AG20443 (cell line): ENCODE data around the gene SCUBE3.

Experiments used
- DNase-seq: peaks from one replicate; pipeline ENCODE4 v3.0.0; 2012; ENCODE audit warnings: low spot score, mixed read lengths

SCUBE3 gene

DNA sequence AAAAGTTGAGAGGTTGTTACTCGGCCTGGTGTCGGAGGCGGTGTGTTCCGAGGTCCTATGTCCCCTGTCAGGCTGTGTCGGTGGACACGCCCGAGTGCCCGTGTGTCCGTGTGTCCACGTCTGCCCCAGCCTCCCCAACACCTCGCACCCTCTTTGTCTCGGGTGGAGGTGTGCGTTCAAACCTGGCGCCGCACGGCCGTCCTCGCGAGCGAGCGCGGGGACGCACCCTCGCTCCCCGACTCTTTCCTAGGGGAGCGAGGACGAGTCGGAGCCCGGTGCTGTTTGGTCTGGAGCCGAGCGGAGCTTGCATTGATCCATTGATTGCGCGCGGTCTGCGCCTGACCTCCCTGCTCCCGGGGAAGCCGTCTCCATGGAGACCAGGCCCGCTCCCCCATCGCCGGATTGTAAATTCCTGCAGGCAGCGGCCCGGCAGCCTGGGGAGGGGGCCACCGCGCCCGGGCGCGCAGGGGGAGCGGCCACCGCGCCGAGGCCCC, 411 bp upstream of the SCUBE3 start:
- DNase-seq: peak; percentile 43

DNA sequence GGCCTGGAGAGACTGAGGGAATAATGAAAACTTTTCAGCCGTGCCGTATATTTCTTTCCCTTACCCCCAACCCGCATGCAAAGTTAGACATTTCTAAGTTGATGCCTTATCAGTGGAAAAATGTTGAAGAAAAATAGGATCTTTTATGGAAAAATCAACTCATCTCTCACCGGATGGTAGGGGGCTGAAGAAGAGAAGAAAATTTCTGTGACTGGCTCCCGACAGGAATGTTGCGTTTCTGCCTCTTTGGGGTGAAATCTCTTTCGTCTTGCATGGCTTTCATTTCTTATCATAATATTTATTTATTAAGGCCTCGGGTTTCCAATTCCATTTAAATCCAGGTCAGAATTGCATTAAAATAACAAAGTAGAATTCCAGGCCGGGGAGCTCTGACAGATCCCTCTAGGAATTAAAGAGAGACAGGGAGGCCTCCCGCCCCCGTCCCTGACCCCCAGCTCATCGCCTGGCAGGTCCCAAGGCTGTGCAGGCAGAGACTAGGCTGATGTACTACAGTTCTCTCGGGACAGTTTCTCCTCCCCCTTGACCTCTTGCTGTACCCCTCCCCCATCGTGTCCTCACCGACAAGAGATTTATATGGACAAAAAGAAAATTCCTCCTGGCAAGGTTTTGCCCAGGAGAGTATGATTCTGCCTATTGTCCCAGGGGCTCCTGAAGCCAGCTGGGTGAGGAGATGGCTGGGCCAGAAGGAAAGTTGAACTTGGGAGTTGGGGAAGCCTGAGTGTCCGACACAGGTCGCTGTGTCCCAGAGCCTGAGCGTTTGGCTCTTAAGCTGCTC, 1.3 kb downstream of the SCUBE3 start:
- DNase-seq: no peak

DNA sequence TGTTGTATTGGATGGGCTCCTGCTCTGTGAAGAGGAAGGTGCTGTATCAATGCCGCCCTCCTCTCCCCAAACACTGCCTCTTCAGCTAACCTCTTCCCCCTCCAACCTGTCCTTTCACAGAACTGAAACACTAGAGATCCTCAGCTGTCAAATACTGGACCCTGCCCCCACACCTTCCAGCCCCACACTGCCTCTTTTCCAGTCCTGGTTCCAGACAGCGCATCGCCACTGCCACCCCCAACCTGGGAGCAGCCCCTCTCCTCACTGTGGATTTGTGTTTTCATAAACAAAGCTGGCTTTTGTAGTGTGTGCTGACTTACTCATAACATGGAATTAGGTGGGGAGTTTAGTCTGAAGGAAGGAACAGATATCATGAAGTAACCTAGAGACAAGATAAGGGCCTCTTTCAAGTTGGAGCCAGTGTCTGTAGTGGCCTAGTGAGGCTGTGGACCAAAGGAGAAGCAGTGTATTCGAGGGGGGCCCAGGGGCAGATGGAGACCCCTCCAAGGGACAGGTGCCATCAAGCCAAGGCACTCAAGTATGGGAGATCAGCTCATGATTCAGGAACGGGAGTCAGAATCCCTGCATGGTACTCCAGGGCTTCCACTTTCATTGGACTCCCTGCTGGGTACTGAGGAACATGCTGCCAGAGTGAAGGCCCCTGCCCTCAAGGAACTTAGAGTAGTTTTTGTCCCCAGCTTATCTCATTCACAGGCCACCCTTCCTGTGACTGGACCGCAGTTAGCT, 2.1 kb downstream of the SCUBE3 start:
- no peak for DNase-seq

DNA sequence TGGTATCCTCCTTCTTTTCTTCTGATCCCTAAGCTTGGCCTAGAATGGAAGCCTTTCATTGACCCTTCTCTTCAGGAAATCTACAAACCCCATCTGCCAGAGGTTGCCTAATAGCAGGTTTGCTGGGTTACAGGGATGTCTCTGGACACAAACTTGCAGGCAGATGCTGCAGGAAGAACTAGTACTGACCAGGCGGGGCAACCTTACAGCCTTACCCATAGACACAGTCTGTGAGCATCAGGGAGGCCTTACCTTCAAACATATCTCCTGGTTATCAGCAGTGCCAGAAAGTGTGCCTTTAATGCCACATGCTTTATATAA, 2.6 kb downstream of the SCUBE3 start:
- DNase-seq: no peak

DNA sequence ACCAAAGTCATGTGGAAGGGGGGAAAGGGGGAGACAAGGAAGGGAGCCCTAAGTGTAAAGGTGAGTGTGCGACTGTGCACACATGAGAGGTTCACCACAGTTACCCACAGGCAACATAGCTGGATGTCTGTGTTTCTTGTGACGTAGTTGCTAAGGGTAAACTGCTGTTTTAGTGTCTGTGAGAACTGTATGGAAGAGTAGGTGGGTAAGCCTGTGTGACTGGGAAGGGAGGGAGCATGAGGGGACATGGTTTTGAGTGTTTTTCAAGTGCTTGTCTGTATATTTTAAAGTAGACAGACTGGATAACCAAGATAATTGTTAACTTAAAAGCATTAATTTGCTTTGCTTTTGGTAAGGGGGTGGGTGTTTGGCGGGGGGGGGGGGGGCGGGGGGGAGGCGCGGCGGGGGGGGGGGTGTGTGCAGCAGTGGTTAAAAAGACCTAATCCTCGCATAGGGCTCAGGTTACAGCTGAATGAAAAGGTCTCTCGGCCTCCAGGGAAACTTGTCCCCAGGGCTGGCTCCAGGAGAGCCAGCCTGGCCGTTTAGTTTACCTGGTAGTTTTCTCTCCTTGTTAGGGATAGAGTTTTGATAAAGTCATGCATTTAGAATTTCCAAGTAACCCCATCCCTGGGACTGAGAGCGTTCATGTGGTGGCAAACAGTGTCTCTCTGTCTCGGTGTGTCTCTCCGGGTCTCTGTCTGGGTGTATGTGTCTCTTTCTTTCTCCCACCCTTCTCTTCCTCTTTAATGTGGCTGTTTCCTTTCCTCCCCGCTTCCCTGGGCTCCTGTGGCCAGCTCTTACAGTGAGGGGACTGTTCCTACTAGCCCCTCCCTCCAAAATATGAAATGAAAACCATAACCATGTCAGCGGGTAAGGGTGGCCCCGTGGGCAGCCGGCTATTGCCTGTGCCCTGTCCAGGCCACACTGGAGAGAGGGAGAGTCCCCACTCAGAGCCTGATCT, 3.4 kb downstream of the SCUBE3 start:
- DNase-seq: no peak

DNA sequence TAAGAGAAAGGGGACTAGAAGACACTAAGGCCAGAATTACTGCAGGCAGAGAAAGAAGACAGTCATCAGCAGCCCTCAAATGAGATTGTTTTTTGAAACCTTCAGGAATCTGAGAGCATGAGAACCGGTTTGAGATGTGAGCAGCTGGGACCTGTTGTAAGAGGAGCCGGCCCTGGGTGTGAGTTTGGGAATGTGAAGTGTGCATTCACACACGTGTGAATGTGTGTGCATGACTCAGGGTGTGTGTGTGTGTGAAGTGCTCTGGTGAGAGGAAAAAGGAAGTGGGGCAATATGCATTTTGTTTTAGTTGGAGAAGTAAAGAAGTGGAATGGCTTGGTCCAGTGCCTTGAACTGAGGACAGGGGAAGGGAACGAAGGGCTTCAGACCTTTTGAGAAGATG, 4.3 kb downstream of the SCUBE3 start:
- DNase-seq: peak; percentile 36

DNA sequence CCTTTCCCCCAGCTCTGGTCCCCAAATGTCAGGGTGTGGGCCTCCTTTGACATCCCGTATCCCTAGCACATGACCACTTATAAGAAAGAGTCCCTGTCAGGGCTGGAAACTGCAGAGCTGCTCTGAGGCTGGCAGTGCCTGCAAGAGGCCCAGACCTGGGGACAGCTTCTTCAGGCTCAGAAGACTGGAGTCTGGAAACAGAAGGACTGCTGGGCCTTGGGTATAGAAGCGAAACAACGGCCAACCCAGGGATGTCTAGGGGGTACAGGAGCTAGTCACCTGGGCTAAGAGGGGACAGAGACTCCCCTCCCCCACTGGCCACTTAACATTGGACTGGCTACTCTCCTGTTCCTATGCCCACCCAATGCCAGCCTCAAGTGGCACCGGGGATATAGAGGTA, 4.7 kb downstream of the SCUBE3 start:
- no peak for DNase-seq

DNA sequence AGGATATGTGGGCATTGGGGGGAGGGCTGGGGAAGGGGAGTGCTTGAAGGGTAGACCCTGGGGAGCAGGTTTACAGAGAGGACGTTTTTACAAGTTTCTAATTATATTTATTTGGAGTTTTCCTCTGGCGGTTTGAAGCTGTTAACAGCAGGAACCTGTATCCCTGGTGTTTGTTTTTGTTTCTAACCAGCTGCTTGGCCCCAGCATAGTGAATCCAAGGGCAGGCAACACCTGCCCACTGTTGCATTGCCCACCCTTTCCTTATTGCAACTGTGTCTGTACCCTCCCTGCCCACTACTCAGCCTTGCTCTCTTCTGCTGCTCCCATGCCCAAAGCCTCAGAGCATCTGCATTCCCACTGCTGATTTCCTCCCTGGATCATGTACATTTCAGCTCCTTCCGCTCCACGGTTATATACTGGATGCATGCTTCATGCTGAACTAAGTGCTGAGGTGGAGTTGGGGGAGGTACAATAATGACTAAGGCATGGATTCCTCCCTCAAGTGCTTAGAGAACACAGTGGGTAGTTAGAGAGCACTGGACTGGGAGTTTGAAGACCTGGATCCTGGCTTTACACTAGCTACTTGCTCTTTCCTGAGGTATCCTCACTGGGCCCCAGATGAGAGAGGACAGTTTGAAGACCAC, 6.0 kb downstream of the SCUBE3 start:
- no peak for DNase-seq

DNA sequence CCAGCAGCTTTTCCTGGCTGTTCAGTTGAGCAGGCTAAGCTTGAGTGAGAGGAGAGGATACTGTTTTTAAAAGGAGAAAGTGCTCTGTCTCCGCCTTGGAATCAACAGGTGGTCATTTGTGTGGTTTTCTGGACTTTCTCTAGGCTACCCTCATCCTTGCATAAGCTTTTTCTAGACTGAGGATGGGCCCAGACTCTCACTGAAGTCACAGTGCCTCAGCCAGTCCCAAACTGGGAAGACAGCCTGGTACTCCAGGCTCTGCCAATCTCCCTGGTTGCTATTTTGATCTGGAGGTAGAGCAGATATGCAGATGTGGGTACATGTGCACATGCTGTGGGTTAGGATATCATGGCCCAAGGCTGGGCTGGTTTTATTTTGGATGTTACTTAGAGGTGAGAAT, 7.0 kb downstream of the SCUBE3 start:
- no peak for DNase-seq

DNA sequence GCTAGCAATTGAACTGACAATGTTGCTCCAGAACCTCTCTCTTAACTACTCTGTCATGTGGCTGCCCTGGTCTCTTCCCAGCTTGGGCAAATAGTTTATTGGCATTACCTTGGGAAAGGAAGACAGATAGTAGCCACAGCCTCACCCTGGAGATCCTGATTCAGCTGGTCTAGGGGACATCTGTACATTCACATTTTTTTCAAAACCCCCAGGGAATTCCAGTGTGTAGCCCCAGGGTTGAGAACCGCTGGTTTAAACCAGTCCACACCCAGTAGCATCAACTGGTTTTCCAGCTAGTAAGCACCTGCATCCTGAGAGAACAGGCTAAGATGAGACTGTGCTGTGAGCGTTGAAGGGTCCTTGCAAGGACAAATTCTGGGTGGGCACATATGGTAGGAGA, 9.6 kb downstream of the SCUBE3 start:
- DNase-seq: no peak

DNA sequence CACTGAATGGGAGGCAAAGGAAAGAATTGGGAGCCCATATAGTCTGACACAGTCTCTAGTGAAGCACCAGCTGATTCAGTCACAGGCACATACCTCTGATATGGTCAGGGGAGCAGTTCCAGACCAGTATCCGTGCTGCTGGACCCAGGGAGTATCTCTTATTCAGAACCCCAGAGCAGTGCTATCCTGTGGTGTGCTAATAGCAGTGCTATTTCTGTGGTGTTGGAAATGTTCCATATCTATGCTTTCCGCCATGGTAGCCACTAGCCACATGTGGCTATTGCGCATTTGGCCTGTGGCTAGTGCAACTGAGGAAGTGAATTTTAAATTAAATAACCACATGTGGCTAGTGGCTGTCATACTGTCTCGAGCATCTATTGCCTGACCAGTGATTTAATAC, 11.0 kb downstream of the SCUBE3 start:
- no peak for DNase-seq

DNA sequence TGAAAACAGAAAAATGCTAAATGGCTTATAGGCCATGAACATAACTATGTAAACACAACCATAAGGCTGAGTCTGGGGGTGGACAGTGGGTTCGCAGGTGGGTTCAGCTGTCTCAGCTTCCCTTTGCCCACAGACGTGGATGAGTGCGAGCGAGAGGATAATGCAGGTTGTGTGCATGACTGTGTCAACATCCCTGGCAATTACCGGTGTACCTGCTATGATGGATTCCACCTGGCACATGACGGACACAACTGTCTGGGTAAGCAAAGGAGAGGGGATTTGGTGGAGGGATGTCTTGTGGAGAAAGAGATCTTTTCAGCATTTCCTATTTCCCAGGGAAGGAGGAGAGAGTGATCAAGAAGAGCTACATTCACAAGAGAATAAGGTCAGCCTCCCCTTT, 14.7 kb downstream of the SCUBE3 start:
- DNase-seq: no peak

DNA sequence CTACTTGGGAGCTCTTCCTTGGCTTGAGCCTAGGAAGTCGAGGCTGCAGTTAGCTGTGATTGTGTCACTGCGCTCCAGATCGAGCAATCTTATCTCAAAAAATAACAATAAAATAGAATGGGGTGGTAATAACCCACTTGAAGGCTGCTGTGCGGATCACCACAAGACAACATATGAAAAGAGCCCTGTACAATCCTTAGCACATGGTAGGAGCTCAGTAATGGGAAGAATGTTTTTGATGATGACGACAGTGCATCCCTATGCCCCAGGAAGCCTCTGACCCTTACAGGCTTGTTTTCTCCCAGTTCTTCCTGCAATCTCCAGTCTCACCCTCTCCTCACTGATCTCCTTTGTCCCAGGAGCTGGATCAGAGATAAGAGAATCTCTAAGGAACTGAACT, 15.5 kb downstream of the SCUBE3 start:
- no peak for DNase-seq

DNA sequence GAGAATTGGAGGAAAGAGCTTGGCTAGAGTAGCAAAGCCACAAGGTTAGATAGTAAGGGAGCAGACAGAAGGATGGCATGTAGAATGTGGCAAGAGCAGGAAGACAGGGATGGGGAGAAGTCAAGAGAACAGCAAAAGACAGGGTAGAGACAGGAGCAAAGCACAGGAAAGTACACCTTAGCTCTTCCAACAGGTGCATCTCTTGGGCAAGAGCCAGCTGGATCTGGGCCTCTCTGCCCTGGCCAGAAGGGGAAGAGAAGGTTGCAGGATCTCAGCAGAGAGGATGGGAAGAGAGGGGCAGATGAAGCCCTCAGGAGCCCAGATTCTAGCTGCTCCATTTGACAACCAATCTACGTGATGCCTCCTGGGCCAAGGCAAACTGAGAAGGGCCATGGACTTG, 16.7 kb downstream of the SCUBE3 start:
- no peak for DNase-seq

DNA sequence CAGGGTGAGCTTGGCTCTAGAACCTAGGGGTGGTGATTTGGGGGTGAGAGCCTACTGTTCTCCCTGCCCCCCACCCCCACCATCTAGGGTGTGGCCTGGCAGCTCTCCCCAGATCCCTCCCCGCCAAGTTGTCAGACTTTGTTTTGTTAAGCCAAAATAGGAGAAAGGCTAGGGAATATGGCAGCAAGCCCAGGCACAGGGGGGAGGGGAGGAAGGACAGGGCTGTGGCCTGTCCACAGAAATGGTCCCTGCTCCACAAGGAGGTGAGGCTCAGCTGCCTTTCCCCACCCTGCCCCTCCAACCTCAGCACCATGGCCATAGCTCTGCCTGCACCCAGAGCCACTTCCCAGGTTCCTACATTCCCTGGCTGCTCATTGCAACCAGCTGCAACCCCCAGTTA, 17.2 kb downstream of the SCUBE3 start:
- no peak for DNase-seq

DNA sequence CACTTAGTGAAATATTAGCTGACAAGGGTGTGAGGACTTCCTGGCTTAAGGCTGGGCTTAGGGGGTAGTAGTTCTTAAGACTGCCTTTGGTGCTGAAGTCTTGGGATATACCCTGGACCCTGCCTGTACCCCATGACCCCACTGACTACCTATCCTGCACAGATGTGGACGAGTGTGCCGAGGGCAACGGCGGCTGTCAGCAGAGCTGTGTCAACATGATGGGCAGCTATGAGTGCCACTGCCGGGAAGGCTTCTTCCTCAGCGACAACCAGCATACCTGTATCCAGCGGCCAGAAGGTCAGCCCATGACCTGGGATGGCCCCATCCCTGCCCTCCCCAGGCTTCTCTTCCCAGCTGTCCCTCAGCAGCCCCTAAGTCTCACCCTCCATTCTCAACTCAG, 17.8 kb downstream of the SCUBE3 start:
- no peak for DNase-seq

DNA sequence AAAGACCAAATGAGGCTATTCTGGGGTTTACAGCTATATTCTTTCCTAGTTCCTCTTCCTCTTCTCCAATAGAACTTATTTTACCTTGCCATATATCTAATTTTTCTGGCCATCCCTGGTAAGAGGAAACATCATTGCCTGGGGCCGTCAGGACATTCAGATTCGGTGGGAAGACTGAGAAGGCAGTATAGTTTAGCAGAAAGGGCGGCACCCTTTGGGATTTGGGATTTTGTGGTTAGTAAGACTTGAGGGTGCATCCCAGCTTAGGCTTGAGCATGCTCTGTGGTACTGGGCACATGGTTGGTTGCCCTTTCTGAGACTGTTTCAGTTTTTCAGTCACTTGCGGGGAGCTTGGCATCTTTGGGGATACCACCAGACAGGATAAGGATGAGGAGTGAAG, 21.1 kb downstream of the SCUBE3 start:
- no peak for DNase-seq

DNA sequence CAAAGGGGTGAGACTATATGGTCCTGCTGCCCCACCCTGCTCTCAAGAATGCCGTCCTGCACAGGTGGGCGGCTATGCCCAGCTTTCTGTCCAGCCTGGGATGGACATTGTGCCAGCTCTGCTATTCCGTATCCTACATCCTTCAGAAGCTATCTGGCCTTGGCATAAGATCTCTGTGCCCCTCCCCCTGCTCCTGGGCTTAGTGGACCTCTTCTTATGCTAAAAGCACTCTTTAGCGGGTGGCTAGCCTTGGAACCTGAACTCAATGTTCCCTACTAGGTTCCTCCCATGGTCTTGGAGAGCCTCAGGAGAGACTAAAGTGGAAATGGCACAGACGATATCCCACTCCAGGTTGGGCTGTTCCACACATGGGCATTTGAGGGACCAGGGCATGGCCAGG, 22.5 kb downstream of the SCUBE3 start:
- DNase-seq: no peak

DNA sequence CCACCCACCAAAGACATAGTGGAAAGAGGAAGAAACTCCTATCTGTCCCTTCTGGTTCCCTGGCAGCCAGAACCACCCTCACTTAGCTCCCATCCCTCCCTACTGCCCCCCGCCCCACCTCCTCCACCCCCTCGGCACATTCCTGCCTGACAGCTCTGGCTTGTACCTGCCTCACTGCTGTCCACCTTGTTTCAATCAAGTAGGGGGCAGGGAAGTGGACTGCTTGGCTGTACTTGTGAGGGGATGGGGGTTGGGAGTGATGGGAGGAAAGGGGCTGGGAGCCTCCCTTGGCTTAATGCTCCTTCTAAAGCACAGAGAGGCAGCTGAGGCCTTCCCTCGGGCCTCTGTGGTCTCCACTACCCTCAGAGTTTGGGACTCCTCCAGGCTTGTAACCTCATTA, 23.7 kb downstream of the SCUBE3 start:
- DNase-seq: no peak

DNA sequence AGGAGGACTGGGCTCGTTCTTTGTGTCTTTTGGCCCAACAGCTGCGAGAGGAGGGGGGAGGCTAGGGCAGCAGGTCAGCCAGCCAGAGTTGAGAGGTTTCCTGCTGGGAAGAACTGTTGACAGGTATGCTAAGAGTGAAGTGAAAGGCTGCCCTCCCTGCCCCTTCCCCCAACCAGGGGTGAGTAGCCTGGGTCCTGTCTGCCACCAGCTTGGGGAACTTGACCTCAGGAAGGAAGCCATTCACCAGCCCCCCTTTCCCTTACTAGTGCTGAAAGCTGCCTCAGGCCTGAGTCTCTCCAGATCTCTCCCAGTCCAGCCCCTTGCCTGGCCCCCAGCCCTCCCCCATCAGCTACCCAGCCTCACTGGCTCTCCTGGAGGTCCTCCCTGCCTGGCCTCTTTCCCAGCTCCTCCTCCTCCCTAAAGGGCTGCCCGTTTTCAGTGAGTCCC, 25.1 kb downstream of the SCUBE3 start:
- DNase-seq: no peak

DNA sequence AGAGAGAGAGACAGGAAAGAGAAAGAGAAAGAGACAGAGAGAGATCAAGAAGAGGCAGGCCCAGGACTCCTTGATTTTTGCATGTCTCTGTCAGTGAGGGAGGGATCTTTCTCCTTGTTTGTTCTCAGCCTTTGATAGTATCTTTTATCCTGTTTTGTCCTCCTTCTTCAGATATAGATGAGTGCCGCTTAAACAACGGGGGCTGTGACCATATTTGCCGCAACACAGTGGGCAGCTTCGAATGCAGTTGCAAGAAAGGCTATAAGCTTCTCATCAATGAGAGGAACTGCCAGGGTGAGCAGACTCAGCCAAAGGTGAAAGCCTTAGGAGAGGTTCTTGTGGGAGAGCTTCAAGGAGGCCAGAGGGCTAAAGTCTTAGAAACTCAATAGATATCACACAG, 25.8 kb downstream of the SCUBE3 start:
- DNase-seq: no peak
